PFSK-1 (cell line): Measurements from ENCODE around the gene DCHS1.

Experiments
- POLR2AphosphoS5 ChIP-seq: IDR thresholded peaks from 2 replicates; pipeline ENCODE4 v1.6.1; 2012; ENCODE audit warnings: low read depth, mild to moderate bottlenecking, control low read depth, low read length, moderate library complexity
- SIN3A ChIP-seq: IDR thresholded peaks from 2 replicates; pipeline ENCODE4 v1.6.1; 2012; ENCODE audit warnings: mild to moderate bottlenecking, low read length, moderate library complexity, borderline replicate concordance; ENCODE audit not compliant: insufficient read depth
- TAF1 ChIP-seq: IDR thresholded peaks from 2 replicates; pipeline ENCODE4 v1.6.1; 2012; ENCODE audit warnings: low read length, control low read depth, borderline replicate concordance; ENCODE audit not compliant: insufficient read depth

DNA sequence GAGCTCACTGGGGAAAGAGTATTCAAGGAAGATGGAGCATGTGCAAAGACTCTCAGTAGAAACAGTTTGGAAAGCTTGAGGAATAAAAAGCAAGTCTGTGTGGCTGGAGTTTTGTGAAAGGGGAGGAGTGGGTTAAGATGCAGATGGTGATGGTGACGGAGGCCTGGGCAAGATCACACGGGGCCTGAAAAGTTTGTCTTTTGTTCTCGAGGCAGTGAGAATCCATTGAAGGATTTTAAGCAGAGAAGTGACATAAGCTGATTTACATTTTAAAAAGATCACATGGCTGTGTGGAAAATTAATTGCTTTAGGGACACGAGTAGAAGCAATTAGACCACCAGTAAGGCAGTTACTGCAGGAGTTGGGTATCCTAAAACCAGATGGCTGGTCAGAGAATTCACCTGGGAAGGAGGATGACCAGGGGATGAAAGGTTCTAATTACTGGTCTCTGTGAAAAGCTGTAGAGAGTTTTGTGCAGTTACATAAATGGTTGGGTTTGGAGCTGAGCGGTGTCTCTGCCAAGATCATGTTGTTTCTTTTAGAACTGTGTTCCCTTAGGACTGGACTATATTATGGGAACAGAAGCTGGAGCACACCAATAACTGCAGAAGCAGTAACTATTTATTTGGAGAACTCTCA, 59.3 kb downstream of the DCHS1 start:
- TF ChIP-seq POLR2AphosphoS5 (no peak), SIN3A (no peak), TAF1 (no peak)
